GM18498 (cell line): ENCODE results near the gene NIBAN1.
"Not testable (repeated sequence)": the region's sequence is repeated elsewhere in the genome, so short reads cannot be mapped to it uniquely, and the experiment has no call there.

ENCODE experiments used
- ATAC-seq: cut with Tn5 transposase; IDR thresholded peaks from one replicate; pipeline ENCODE4 v1.9.1; 2021; ENCODE audit warnings: mild to moderate bottlenecking, moderate library complexity; ENCODE audit not compliant: unreplicated experiment

NIBAN1 gene

DNA sequence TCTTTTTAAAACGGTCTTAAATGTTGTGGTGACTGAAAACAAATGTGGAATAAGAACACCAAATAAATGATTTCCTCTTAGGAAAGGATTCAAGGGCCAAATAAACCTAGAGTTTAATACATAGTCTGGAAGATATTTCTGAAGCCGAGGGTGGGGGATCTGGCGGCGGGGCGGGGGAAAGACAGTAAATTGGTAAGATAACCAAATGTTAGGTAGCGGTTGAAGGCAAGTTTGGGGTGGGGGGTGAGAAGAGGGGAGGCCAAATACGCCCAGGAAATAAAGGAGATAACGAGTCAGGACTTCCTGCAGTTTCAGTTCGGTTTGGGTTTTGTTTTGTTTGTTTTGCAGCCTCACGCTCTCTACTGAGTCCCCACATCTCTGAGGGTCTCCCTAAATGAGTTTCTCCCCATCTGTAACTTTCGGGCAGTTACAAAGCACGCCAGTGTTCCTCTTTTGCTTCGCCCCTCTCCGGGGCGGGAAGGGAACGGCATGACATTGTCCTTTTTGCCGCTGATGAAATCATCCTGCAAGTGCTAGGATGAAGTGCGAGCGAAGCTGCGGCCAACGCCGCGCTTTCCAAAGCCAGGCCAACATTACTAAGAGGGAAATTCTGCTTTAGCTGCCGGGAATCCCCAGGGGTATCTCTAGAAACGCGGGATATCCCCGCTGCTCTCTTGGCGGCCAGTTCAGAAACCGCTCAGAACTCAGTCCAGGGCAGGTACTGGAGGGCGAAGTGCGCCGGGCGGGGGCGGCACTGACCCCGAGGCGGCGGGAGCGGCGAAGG lies 844 bp downstream of the NIBAN1 start:
- peak; percentile 66 for ATAC-seq

DNA sequence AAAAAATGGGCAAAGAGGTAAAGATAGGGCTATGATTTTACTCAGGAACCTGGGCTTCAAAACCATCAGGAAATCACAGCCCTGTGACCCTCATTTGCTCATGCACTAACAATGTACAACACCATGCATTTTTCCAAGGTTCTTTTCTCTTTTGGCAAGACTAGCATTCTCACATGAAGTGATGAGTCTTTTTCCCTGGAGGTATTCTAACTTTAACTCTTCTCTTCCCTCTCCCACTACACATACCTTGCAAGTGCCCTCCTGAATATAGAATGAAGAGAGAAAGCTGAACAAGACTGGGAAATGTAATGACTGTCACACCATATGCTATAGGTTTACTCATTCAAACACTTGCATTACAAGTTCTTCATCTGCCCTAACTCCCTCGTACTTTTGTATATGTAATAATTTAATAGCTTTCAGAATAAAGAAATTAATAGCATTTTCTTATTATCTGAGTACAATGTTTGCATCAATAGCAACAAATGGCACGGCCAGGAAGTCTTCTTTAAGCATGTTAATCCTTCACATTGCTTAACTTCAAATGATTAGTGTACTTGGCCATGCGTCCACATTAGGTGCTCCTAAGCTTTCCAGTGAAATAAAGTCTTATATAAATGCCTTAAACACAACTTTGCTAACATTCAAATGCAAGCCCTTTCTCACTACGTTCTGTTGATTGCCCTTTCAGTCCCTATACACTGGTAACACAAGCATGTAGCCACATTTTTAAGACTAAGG lies 1.8 kb downstream of the NIBAN1 start:
- no peak for ATAC-seq

DNA sequence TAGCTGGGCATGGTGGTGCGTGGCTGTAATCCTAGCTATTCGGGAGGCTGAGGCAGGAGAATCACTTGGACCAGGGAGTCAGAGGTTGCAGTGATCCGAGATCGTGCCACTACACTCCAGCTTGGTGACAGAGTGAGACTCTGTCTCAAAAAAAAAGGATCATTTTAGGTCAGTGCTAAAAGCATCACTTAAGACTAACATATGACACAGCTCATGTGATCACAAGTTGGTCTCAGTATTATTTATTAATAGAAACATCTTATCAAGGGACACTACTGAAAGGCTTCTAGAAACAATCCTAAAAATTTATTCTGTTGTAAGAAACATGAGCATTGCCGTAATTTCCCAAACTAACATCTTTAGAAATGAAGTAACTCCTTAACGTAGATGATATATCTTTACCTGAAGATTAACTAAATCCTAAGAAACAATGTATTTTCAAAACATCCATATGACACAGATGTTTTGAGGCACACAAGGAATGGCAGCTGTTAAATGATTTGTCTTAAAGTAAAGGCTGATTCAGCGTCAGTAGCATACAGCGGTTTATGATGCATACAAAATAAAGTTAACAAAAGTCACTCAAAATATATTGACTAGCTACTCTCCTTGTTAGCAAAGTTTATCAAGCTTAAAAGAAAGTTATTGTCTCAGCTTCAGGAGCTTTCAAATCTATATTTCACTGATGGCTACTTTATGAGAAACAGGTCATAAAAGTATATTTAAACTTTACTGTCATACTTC lies 2.6 kb downstream of the NIBAN1 start:
- ATAC-seq = no peak

DNA sequence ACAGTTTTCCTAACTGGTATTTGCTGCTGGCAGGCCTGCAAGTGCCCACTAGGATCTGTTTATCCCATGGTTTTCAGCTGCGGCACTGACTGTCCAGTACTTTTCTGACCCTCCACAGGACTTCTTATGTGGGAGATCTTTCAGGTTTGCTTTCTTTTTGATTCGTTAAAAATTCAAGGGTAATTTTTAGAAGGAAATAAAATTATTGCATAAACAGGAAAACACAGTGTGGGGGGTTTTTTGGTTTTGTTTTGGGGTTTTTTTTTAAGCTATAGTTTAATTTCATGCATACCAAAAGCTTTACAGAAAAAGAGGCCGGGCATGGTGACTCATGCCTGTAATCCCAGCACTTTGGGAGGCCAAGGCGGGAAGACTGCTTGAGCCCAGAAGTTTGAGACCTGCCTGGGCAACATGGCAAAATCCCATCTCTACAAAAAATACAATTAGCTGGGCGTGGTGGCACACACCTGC lies 3.6 kb downstream of the NIBAN1 start:
- ATAC-seq = no peak

DNA sequence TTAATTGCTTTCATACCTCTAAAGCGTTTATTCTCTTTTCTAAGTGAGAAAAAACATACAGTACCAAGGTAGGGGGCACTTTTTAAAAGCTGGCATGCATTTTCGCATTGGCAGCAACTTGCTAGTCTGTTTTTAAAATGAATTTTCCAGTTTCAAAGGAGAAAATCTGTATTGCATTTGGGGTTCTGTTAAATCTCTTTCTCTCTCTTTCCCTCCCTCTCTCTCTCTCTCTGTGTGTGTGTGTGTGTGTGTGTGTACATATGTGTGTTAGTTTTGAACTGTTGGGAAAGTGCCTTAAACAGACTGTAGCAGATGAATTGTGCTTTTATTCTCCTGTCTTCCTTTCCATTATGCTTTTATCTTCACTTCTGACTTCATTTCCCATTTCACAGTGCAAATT lies 7.3 kb downstream of the NIBAN1 start:
- ATAC-seq = no peak

DNA sequence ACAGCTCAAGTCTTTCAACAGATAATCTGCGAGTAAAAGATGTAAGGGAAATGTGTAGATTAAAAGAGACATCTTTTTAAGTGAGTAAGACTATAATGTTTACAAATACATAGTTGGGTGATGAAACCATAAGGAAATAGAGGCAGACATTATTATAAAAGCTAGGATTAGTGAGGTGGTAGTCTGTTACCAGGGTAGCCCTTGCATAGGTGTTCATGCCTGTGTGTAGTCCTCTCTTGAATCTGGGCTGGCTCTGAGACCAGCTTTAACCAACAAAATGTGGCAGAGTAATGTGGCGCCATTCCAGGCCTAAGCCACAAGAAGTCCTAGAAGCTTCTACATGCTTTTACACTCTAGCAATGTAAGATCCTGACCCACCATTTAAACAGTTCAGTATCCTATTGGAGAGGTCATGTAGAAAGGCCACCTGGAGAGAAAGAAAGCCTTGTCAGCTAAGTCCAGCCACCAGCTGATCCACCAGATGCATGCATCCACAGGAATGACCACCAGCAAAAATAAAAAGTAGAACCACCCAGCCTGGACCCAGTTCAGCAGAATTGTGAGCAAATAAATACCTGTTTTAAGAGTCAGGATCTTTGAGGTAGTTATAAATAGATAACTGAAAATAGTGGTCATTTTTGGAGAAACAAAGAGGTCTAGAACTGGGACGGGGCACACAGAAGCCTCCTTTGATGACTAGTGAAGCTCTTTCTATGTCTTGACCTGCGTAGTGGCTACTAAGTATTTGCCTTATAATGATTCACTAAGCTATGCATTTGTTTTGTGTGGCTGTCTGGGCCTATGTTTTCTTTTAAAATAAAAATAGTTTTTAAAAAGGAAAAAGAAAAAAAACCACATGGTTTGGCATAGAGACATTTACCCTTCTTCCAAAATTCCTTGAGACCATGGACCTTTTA lies 8.1 kb downstream of the NIBAN1 start:
- no peak for ATAC-seq

DNA sequence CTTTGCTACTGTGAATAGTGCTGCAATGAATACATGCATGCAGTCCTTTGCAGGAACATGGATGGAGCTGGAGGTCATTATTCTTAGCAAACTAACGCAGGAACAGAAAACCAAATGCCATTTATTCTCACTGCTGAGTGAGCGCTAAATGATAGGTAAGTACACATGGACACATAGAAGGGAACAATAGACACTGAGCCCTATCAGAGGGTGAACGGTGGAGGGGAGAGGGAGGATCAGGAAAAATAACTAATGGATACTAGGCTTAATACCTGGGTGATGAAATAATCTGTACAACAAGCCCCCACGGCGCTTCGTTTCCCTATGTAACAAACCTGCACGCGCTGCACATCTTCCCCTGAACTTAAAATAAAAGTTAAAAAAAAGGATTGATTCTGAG lies 8.9 kb downstream of the NIBAN1 start:
- no peak for ATAC-seq

DNA sequence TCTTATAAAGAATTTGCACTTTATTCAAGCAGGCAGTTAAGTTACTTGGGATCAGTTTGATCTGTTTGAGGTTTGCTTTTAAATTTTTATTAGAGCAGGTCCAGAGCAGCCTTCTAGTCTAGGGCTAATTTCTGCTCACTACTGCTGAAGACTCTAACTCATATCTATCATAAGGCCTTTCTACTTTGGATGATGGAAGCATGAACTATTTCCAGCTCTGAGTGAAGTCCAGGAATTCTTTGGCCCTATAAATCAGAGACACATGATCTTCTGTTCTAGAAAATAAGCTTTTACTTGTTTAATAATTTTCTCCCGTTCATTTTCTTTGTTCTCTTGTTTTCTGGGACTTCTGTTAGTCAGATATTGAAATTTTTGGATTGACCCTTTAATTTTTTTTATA lies 14.7 kb downstream of the NIBAN1 start:
- ATAC-seq = no peak

DNA sequence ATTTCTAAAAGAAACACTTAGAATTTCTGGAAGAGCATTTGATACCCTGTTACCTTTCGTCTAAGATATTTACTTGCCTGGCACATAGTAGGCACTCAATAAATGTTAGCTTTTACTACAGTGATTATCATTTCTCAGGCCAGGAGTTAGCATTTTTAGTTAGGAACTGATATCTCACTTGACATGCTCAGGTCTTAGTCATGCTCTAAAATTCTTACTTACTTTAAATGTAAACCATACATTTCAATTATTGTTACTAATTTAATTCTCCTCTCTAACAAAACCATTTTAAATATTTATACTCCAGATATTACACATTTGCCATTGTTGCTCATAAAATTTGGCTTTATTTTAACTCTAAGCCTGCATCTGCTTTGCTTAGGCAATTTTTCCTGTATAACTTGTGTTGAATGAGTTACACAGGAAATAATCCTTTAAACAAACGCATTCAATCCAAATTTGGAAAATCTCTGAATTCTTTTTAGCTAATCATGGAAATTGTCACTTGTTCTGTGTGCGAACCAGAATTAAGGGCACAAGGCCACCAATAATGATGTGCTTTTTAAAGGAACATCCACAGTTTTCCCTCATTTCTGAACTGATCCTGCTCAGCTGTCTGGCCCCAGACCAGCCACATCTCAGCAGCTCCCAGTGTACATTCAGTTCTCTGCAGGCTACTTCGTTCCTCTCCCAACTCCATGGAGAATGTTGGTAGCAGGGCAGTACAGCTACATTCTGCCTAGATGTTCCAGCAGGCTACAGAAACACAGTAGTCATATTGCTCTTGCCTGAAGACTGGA lies 15.6 kb downstream of the NIBAN1 start:
- no peak for ATAC-seq

DNA sequence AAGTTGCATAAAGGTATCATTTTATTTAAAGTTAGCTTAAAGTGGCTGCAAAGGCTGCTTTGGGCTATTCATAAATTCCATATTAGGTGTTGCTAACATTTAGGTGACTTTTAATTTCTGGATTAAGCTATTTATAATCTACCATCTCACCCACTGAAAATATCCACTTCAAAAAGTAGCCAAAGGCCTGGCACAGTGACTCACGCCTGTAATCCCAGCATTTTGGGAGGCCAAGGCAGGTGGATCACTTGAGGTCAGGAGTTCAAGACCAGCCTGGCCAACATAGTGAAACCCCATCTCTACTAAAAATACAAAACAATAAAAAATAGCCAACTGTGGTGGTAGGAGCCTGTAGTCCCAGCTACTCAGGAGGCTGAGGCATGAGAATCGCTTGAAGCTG lies 16.4 kb downstream of the NIBAN1 start:
- not testable (repeated sequence) for ATAC-seq

DNA sequence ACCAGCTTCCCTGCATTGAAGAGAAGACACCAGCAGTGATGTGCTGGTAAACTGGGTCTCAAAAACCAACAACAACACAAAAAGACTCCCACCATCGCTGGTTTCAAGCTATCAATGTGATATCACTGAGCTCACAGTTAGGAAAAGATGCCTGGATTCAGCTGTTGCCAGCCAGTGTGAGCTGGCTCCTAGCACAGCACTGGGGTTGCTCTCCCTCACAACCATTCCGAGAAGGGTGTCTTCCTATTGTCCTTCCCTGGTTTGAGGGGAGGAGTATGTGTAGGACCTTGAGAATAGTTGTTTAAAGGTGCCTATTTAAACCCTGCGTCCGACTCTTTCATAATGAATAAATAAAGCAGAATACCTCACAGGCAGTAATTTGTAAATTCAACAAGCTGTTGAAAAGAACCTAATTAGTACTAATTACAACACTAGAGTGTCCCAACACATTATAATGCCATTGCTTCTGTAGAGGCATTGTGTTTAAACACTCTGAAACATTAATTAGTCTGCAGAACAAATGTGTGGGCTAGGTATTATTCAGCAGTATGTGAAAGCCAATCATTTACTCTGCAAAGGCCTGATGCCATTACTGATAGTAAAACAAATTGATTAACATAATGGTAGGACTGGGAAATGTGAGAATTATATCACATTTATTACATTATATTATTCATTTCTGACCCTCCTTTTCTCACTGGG lies 17.2 kb downstream of the NIBAN1 start:
- no peak for ATAC-seq

DNA sequence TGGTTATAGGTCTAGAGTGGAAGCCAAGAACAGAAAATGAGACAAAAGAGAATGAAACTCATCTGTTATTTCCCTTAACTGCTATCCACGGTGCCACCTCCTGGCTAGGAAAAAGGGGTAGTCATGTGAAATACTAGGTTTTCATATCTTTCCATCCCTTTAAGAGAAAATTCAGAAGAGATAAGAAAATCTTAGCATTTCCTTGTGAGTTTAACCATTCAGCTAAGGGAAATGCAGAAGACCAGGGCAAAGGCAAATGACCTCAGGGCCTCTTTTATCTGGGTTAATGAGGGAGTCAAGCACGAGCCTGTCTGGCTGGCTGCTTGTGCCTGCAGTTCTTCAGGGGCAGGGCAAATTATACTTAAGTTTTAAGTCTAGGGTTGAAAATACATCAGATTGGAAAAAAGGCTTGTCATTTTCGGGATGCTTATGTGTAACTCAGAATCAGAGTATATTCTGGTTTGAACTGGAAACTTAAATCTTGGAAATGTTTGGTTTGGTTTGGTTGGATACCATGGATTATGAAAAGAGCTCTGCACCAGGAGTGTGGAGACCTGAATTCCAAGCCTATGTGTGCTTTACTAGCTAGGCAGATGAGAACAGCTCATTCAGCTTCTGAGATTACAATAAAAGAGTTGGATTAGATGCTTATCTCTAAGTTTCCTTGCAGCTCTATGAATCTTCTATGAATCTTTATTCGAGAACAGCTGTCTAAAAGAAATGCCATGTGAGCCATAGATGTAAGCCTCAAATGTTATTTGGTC lies 19.9 kb downstream of the NIBAN1 start:
- ATAC-seq = no peak

DNA sequence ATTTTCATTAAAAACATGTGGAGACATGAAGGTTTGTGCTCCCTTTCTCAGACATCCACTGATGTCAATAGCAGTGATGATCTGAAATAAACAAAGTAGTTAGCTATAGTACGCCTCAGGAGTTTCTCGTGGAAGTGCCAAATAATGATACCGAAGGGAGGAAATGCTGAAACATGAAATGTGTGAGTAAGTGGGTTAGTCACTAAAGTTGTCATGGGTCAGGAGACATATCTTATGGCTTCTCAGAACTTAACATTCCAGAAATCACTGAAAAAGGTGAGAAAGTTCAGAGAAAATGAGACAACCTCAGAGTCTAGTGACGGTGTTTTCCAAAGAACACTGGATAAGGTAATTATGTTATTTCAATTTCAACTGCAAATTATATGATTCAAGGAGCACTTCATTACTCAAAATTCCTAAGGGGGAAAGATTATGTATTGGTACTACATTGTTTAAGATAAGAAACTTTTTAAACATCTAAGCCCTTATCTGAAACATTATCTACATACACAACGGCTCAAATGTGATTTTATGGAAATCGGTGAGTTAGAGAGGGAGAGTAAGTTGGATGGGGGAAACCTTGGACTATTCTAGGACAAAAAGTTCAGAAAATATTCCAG lies 20.6 kb downstream of the NIBAN1 start:
- ATAC-seq = no peak

DNA sequence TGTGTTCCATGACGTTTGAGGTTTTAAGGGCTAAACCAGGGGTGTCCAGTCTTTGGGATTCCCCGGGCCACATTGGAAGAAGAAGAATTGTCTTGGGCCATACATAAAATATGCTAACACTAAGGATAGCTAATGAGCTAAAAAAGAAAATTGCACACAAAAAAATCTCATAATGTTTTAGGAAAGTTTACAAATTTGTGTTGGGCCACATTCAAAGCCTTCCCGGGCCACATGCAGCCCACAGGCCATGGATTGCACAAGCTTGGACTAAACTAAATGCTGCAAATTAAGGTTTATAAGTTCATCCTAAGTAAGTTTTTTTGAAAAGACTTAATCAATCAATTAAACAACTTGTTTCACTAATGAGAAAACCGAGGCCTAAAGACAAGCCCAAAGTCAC lies 21.9 kb downstream of the NIBAN1 start:
- ATAC-seq = no peak

DNA sequence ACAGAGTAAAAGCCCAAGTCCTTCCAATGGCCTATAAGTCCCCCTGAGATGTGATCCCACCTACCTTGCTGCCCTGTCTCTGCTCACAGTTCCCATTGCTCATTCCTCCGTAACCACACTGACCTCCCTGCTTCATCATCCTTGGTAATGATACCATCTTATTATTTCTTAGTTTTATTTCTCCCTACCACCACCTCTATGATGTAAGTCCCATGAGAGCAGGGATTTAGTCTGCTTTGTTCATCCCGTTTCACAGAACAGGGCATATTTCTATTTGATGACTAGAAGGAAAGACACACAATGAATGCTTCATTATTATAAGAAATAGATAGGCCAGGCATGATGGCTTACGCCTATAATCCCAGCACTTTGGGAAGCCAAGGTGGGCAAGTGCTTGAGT lies 22.5 kb downstream of the NIBAN1 start:
- ATAC-seq = no peak

DNA sequence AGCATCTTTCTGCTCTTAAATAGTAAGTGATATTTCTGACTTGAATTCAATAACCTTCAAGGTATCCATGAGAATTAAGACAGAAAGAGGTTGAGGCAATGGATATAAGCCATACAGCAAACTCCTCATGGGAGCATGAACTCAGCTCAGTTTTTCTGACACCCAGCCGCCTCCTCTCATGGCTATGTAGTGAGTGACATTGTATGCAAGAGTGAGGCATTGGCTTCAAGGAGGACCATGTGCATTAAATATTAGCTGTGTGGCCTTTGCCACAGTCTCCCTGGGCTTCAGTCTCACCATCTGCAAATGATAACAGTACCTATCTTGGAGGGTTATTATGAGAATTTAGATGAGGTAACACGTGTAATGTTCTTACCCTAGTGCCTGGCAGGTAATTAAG lies 23.4 kb downstream of the NIBAN1 start:
- no peak for ATAC-seq

DNA sequence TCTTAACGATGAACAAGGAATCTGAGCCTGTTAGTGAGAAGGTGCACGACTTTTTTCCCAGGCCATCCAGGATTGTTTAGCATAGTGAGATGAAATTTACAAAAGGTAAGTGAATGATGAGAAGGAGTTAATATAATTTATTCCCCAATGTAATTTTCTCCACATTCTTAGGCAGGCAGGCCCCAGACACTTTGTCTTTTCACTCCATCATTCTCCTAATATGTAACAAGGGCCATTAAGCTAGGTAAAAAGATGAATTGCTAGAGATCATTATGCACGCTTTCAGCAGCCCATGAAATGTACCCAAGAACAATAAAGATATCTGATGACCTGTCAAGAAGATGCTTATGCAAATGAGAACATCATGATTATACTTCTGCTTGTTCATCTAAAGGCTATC lies 24.1 kb downstream of the NIBAN1 start:
- ATAC-seq = no peak
